ENCODE data around the gene GLCCI1.

DNA sequence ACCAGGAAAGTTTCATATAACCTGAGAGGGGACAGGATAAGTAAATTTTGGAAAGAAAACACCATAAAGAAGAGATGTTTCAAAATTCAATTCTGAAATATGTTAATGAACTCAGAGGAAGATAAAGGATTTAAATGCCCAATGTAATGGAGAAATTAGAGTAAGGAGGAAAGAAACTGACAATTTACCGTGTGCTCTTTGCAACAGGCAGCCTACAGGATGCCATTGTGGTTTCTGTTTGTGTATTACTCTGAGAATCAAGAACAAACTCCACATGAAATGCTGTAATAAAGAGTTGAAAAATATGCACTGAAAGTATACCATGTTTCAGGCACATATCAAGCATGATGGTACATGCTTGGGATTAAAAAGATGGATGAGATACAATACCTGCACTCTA is 44.8 kb upstream of the GLCCI1 start:
- TF ChIP-seq, protein P1, sequence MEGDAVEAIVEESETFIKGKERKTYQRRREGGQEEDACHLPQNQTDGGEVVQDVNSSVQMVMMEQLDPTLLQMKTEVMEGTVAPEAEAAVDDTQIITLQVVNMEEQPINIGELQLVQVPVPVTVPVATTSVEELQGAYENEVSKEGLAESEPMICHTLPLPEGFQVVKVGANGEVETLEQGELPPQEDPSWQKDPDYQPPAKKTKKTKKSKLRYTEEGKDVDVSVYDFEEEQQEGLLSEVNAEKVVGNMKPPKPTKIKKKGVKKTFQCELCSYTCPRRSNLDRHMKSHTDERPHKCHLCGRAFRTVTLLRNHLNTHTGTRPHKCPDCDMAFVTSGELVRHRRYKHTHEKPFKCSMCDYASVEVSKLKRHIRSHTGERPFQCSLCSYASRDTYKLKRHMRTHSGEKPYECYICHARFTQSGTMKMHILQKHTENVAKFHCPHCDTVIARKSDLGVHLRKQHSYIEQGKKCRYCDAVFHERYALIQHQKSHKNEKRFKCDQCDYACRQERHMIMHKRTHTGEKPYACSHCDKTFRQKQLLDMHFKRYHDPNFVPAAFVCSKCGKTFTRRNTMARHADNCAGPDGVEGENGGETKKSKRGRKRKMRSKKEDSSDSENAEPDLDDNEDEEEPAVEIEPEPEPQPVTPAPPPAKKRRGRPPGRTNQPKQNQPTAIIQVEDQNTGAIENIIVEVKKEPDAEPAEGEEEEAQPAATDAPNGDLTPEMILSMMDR (optimal IDR thresholded peaks at IDR 0.05 in 1 of 3, IDR thresholded peaks at IDR 0.05 in 1 of 3, conservative IDR thresholded peaks at IDR 0.05 in 1 of 3; ENCODE audit: extremely low read depth in 1 of 3, insufficient read depth in 2 of 3, low read length in 3 of 3), result no peak
- no peak for TF ChIP-seq EZH2 (IDR thresholded peaks at IDR 0.05; ENCODE audit: low read length)

Data from keratinocyte (primary cell).